WERI-Rb-1 (cell line): ENCODE results near the gene EYS.
"Not testable (repeated sequence)": the region's sequence is repeated elsewhere in the genome, so short reads cannot be mapped to it uniquely, and the experiment has no call there.

Experiments used
- DNase-seq: peaks from one replicate; pipeline ENCODE4 v3.0.0-alpha.2; 2020
- H3K27ac ChIP-seq: fragments of 250-450 bp; sonication (Bioruptor Pico); 2 replicates; pipeline ENCODE4 v1.5.1; 2020; ENCODE audit warnings: mild to moderate bottlenecking, moderate library complexity
- H3K27me3 ChIP-seq: fragments of 250-450 bp; sonication (Bioruptor Pico); 2 replicates; pipeline ENCODE4 v1.5.1; 2021; ENCODE audit warnings: mild to moderate bottlenecking, low read depth, moderate library complexity; ENCODE audit not compliant: insufficient read depth, severe bottlenecking
- H3K36me3 ChIP-seq: fragments of 250-450 bp; sonication (Bioruptor Pico); 2 replicates; pipeline ENCODE4 v1.5.1; 2020; ENCODE audit warnings: mild to moderate bottlenecking, moderate library complexity
- H3K4me3 ChIP-seq: 2 replicates; pipeline ENCODE4 v1.5.1; 2011; ENCODE audit warnings: low read depth, mild to moderate bottlenecking, control low read depth, low read length
- H3K9me3 ChIP-seq: fragments of 250-450 bp; sonication (Bioruptor Pico); 2 replicates; pipeline ENCODE4 v1.5.1; 2021; ENCODE audit warnings: mild to moderate bottlenecking, moderate library complexity; ENCODE audit not compliant: severe bottlenecking
- TF ChIP-seq, protein P1 (sequence below): IDR thresholded peaks from 2 replicates; pipeline ENCODE4 v1.5.1; 2011; ENCODE audit warnings: low read depth, mild to moderate bottlenecking, control low read depth, inconsistent platforms, low read length

The EYS gene

DNA sequence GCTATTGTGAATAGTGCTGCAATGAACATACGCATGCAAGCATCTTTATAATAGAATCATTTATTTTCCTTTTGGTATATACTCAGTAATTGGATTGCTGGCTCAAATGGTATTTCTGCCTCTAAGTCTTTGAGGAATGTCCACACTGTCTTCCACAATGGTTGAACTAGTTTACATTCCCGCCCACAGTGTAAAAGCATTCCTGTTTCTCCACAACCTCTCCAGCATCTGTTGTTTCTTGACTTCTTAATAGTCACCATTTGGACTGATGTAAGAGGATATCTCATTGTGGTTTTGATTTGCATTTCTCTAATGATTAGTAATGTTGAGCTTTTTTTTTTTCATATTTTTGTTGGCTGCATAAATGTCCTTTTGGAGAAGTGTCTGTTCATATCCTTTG lies 1862.7 kb downstream of the EYS start:
- Histone ChIP-seq H3K27me3 (no peaks in the 10 kb centered on the region), H3K27ac (no peak overlapping the region), H3K4me3 (no peak overlapping the region), H3K9me3 (no peaks in the 10 kb centered on the region), H3K36me3 (no peaks in the 10 kb centered on the region)
- TF ChIP-seq, protein P1, sequence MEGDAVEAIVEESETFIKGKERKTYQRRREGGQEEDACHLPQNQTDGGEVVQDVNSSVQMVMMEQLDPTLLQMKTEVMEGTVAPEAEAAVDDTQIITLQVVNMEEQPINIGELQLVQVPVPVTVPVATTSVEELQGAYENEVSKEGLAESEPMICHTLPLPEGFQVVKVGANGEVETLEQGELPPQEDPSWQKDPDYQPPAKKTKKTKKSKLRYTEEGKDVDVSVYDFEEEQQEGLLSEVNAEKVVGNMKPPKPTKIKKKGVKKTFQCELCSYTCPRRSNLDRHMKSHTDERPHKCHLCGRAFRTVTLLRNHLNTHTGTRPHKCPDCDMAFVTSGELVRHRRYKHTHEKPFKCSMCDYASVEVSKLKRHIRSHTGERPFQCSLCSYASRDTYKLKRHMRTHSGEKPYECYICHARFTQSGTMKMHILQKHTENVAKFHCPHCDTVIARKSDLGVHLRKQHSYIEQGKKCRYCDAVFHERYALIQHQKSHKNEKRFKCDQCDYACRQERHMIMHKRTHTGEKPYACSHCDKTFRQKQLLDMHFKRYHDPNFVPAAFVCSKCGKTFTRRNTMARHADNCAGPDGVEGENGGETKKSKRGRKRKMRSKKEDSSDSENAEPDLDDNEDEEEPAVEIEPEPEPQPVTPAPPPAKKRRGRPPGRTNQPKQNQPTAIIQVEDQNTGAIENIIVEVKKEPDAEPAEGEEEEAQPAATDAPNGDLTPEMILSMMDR: no peak
- DNase-seq: no peak

DNA sequence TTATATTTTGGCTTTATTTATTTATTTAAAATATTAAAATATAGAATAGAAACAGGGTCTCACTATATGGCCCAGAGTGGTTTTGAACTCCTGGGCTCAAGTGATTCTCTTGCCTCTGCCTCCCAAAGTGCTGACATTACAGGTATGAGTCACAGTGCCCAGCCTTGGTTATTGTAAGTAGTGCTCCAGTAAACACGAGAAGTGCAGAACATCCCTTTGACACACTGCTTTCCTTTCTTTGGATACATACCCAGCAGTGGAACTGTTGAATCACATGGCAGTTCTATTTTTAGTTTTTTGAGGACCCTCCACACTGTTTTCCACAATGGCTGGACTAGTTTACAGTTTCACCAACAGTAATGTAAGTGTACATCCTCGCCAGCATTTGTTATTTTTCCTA lies 1867.5 kb downstream of the EYS start:
- H3K36me3 ChIP-seq: no peaks in the 10 kb centered on the region
- no peaks in the 10 kb centered on the region for H3K27me3 ChIP-seq
- TF ChIP-seq, protein P1: no peak
- H3K9me3 ChIP-seq: no peaks in the 10 kb centered on the region
- no peak for DNase-seq
- H3K27ac ChIP-seq: no peak overlapping the region
- H3K4me3 ChIP-seq: no peak overlapping the region

DNA sequence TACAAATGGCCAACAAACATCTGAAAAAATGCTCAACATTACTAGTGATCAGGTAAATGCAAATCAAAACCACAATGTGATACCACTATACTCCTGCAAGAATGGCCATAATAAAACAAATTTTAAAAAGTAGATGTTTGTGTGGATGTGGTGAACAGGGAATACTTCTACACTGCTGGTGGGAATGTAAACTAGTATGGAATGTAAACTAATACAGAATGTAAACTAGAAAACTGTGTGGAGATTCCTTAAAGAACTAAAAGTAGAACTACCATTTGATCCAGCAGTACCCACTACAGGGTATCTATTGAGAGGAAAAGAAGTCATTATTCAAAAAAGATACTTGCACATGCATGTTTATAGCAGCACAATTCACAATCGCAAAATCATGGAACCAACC lies 1878.3 kb downstream of the EYS start:
- not testable (repeated sequence) for DNase-seq, H3K27ac ChIP-seq, H3K4me3 ChIP-seq, H3K27me3 ChIP-seq, H3K36me3 ChIP-seq, H3K9me3 ChIP-seq

DNA sequence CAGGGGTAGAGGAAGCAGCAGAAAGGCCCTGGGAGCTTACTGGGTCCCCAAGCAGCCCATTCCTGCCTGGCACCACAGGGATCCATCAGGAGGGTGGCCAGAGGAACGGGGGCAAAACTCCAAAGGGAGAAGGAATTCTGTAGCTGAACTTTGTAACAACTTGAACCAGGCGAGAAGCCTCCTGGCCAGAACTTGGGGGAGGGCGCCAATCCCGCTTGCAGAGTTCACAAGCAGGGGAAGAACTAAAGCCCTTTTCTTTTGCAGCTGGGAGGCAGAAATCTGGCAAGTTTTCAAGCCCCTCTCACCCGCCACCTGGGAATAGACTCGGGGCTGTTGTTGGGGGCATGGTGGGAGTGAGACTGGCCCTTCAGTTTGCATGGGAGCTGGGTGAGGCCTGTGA lies 1882.3 kb downstream of the EYS start:
- Histone ChIP-seq H3K27me3 (no peaks in the 10 kb centered on the region), H3K27ac (no peak overlapping the region), H3K9me3 (no peaks in the 10 kb centered on the region), H3K36me3 (no peaks in the 10 kb centered on the region), H3K4me3 (no peak overlapping the region)
- no peak for DNase-seq
- TF ChIP-seq, protein P1: no peak

DNA sequence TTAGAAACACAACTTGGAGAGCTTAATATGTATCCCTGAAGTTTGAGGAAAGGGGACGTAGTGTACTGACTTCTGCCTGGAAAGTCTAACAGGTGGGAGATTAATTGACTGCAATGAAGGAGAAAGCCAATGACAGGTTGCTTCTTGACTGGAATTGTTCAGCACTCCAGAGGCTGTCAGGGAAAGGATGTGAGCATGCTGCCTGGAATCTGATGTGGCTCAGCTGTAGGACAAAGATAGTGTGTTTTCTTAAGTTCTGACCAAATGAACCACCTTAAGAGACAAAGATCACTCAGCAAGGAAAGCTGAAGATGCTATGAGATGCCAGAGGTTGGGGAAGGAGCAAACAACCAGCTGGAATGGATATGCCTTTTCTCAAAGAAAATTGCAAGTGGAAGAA lies 1885.6 kb downstream of the EYS start:
- no peaks in the 10 kb centered on the region for H3K27me3 ChIP-seq
- H3K27ac ChIP-seq: no peak overlapping the region
- DNase-seq: no peak
- TF ChIP-seq, protein P1: no peak
- H3K9me3 ChIP-seq: no peaks in the 10 kb centered on the region
- no peaks in the 10 kb centered on the region for H3K36me3 ChIP-seq
- H3K4me3 ChIP-seq: no peak overlapping the region

DNA sequence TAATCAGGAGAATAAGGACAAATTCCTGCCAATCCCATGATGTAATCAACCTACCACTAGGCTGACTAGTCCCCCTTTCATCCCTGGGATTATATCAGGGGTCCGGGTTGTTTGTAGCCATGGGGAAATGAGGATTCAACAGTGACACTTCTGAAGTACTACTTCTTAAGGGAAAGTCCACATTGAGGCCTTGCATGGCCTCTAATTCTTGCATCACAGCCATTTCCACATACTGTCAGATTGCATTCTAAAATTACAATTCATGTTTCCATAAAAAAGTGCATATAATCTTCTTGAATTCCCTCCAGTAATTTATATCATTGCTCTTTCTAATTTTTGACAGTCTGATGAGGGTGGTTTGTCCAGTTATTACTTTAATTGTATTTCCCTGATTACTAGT lies 1887.2 kb downstream of the EYS start:
- no peaks in the 10 kb centered on the region for H3K36me3 ChIP-seq
- H3K27me3 ChIP-seq: no peaks in the 10 kb centered on the region
- TF ChIP-seq, protein P1: no peak
- no peaks in the 10 kb centered on the region for H3K9me3 ChIP-seq
- no peak overlapping the region for H3K4me3 ChIP-seq
- no peak for DNase-seq
- H3K27ac ChIP-seq: no peak overlapping the region
